Astrocyte of the spinal cord (primary cell): Measurements from ENCODE around the gene HEATR5B.
"Not testable (repeated sequence)": the region's sequence is repeated elsewhere in the genome, so short reads cannot be mapped to it uniquely, and the experiment has no call there.

Source experiments
- DNase-seq: peaks from one replicate; pipeline ENCODE4 v3.0.0; 2011; ENCODE audit warnings: low read depth, low spot score
- H3K4me3 ChIP-seq: 2 replicates; pipeline ENCODE4 v1.5.1; 2011; ENCODE audit warnings: low read depth, mild to moderate bottlenecking, low read length, moderate library complexity
- in situ Hi-C: cut with HindIII; loops from 2 replicates; pipeline ENCODE4 v1.10.0; 2017; ENCODE audit warnings: low sequenced_read_pairs
- TF ChIP-seq, protein P1 (sequence below): IDR thresholded peaks from 2 replicates; pipeline ENCODE4 v1.5.1; 2012; ENCODE audit warnings: low read depth, mild to moderate bottlenecking, low read length, inconsistent platforms

The HEATR5B gene

DNA sequence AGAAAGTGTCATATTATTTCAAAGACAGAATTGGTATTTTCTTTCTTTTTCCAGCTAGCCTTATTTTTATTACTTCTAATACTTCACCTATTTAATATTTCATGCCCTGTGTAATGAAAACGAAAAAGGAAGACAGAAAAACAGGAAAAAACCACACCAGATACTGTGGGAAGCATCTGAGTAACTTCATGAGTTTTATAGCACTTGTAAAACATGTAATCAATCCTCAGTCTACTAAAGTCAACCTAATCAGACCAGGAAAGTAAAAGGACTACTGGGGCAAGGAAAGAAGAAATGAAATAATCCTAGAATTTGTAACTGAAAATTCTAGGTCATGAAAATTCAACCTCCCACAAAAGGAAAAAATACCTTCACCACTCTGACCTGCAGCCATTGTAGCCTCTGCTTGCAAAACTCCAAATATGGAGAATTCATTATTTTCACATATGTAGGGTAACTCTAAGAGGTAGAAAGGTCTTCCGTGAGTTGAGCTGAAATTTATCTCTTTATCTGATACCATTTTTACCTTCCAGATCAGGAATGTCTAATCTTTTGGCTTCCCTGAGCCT is 83.1 kb downstream of the HEATR5B start:
- TF ChIP-seq, protein P1, sequence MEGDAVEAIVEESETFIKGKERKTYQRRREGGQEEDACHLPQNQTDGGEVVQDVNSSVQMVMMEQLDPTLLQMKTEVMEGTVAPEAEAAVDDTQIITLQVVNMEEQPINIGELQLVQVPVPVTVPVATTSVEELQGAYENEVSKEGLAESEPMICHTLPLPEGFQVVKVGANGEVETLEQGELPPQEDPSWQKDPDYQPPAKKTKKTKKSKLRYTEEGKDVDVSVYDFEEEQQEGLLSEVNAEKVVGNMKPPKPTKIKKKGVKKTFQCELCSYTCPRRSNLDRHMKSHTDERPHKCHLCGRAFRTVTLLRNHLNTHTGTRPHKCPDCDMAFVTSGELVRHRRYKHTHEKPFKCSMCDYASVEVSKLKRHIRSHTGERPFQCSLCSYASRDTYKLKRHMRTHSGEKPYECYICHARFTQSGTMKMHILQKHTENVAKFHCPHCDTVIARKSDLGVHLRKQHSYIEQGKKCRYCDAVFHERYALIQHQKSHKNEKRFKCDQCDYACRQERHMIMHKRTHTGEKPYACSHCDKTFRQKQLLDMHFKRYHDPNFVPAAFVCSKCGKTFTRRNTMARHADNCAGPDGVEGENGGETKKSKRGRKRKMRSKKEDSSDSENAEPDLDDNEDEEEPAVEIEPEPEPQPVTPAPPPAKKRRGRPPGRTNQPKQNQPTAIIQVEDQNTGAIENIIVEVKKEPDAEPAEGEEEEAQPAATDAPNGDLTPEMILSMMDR = no peak

GRCh38 chr2:37000318-37000717 is 83.9 kb downstream of the HEATR5B start:
- no peak for DNase-seq
- in situ Hi-C loops = no loop called here
- no peak overlapping the region for H3K4me3 ChIP-seq
- TF ChIP-seq, protein P1 = no peak

More for the DNA sequence above, 83.1 kb downstream of the HEATR5B start:
- no peak for DNase-seq
- no peak overlapping the region for H3K4me3 ChIP-seq
- in situ Hi-C loops = no loop called here

DNA sequence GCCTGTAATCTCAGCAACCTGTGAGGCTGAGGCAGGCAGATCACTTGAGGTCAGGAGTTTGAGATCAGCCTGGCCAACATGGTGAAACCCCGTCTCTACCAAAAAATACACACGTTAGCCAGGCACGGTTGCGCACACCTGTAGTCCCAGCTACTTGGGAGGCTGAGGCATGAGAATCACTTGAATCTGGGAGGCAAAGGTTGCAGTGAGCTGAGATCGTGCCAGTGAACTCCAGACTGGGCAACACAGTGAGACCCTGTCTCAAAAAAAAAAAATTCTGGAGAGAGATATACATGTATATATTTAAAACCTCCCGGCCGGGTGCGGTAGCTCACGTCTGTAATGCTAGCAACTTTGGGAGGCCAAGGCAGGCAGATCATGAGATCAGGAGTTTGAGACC is 84.8 kb downstream of the HEATR5B start:
- DNase-seq, in situ Hi-C loops: not testable (repeated sequence)

DNA sequence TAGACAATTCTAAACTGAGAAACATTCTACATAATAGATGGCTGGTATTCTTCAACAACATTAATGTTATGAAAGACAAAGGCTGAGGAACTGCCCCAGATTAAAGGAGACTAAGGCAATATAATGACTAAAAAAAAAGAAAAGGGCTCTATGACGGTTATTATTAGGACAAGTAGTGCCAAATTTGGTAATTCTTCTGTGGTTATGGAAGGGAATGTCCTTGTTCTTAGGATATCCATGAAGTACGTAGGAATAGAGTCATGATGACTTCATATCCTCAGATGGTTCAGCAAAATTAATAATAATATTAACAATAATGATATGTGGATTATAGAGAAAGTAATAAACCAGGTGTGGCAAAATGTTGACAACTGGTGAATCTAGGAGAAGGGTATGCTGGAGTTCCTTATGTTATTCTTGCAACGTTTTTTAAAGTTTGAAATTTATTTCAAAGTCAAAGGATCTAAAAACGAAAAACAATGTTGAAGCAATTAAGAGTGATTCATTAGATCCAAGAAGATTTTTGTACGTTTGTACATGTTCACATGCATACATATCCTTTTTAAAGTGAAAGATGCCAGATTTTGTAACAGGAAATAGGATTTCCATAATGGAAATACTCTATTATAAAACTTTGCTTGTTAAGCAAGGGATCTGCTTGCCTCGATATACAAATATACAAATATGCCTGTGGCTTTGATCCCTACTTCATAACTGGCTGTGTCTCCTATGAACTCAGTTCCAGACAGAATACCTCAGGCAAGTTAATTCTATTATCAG is 90.1 kb downstream of the HEATR5B start:
- TF ChIP-seq, protein P1 = no peak
- in situ Hi-C loops = no loop called here
- DNase-seq = no peak
- no peak overlapping the region for H3K4me3 ChIP-seq

More for the DNA sequence above, 84.8 kb downstream of the HEATR5B start:
- not testable (repeated sequence) for H3K4me3 ChIP-seq

GRCh38 chr2:36988008-36988407 is 96.2 kb downstream of the HEATR5B start:
- DNase-seq = no peak
- H3K4me3 ChIP-seq = no peak overlapping the region
- TF ChIP-seq, protein P1 = no peak
- in situ Hi-C loops = no loop called here

- TF ChIP-seq, protein P1 = no peak
- H3K4me3 ChIP-seq = no peak overlapping the region
- no peak for DNase-seq
- in situ Hi-C loops = no loop called here
These were observed 101.7 kb downstream of the HEATR5B start for GRCh38 chr2:36982467-36982866.

GRCh38 chr2:36981911-36982310 is 102.3 kb downstream of the HEATR5B start:
- TF ChIP-seq, protein P1 = no peak
- no peak for DNase-seq
- in situ Hi-C loops = no loop called here
- H3K4me3 ChIP-seq = no peak overlapping the region

GRCh38 chr2:36979007-36979406 is 105.2 kb downstream of the HEATR5B start:
- in situ Hi-C loops, DNase-seq, H3K4me3 ChIP-seq: not testable (repeated sequence)
